Mucosa of gallbladder (tissue), 1 donor: ENCODE results near the gene IFNL1. TPM values are rescaled to one million over a fixed set of nuclear protein-coding genes. Genes with fewer than 3 reads are reported as not detected.
"Not testable (repeated sequence)": the region's sequence is repeated elsewhere in the genome, so short reads cannot be mapped to it uniquely, and the experiment has no call there.

Experiments used
- DNase-seq: peaks from one replicate; pipeline ENCODE4 v3.0.0-alpha.2; 2020; ENCODE audit warnings: low spot score
- total RNA-seq: library from RNA; stranded (reverse); gene quantifications from one replicate; pipeline ENCODE4 v1.2.1, GENCODE V29; 2021
- donor health status: DM: no; HTN: no; CAD: no.

The IFNL1 gene
- total RNA-seq, 1 donor from 2014 or later = not detected

DNA sequence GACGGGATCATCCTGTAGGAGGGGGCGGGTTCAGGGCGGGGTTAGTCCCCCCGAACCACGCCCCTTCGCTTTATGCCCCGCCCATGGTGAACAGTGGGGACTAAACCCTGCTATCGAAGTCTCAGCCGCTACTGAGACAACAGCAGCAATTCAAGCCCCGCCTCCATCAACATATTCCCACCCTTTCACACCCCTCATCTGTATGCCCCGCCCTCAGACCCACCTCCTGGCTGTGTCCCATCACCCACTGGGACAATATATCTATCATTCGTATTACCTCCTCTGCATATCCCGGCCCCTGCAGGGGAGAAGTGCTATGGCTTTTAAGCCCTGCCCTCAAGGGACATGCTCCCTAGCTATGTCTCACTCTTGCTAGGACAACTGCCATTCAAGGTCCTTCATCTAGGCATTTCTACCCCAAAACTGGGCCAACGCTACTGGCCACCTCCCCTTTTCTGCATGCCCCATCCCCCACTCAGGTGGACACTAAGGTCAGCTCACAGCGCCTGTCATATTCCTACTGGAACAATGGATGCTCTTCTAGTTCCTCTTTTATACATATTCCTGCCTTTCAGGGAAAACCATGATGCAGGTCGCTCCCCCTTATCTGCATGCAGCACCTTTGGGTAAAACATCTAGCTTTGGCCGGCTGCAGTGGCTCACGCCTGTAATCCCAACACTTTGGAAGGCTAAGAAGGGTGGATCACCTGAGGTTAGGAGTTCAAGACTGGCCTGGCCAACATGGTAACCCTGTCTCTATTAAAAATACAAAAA, 12.5 kb downstream of the IFNL1 start:
- DNase-seq = no peak

DNA sequence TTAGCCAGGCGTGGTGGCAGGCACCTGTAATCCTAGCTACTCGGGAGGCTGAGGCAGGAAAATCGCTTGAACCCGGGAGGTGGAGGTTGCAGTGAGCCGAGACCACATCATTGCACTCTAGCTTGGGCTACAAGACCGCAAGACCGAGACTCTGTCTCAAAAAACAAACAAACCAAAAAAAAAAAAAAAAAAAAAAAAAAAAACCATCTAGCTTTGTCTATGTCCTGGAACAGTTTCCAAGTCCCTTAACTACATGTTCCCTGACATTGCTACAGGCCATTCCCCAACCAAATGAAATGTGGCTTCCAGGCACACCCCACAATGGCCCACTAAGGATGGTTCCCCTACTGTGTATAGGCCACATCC, 13.1 kb downstream of the IFNL1 start:
- not testable (repeated sequence) for DNase-seq

DNA sequence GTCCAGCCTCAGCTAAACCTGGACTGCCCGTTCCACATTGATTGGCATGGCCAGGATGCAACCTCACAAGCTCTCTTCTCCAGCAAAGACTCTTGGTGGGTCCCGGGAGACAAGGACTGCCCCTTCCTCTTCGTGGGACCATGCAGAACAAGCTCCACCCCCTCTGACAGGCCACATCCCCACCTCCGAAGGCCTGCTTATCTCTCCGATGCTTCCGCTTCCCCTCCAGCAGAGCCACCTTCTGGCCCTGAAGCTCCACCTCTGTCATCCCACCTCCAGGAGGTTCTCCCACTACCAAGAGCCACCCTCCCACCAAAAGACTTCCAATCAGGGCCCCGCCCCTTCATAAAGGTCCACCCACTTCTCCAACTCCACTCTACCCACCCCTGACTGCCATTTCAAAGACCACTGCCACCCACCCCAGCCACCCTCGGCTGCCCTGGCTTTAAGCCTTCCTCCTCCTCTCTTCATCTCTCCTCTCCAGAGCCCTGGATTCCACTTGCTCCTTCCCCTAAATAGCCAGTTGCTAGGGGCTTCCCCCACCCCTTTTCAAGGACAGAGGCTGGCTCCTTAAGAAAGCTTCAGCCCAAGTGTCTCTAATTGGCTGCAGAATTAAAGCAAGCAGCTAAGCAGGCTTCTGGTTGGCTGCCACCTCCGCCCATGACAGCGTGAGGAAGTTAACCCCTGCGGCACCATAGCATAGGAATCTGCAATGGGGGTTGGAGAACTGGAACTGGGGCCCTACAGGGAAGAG, 14.5 kb downstream of the IFNL1 start:
- no peak for DNase-seq

DNA sequence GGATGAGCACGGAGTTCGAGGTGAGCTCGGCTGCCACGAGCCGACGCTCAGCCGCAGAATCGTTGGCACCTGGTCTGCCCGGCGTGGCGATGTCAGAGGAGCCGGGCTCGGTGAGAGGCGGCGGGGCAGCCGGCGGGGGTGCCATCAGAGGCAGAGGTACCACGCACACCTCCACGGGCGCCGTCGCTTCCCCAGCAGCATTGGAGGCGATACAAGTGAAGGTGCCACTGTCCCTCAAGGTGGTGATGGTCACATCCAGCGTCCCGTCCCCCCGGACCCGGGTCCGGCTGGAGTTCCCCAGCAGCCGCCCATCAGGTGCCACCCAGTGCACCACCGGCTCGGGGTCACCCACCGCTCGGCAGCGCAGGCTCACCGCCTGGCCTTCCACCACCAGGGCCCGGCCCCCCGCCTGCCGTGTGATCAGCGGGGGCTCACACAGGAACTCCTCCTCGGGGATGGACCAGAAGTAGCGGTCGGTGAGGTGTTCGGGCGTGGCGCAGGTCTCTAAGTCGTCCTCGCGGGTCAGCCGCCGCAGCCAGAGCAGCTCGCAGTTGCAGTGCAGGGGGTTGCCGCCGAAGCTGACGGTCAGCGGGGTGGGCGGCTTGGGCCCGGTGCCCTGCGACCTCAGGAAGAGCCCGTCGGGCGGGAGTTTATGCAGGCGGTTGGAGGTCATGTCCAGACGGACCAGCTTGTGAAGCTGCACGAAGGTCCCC, 18.0 kb downstream of the IFNL1 start:
- no peak for DNase-seq

DNA sequence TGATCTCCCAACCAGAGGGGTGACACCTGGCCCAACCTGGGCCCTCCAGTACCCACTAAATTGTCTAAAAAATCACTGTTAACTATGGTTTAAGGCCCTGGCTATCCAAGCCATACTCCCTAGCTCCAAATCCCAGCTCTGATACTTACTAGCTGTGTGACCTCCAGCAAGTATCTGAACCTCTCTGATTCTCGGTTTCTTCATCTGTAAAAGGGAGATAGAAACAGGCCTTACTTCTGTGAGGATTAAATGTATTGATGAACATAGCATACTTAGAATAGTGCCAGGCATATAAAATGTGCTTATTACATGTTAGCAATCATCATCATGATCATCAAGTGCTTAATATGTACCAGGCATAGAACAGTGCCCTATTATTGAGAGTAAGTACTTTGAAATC, 19.7 kb downstream of the IFNL1 start:
- no peak for DNase-seq

DNA sequence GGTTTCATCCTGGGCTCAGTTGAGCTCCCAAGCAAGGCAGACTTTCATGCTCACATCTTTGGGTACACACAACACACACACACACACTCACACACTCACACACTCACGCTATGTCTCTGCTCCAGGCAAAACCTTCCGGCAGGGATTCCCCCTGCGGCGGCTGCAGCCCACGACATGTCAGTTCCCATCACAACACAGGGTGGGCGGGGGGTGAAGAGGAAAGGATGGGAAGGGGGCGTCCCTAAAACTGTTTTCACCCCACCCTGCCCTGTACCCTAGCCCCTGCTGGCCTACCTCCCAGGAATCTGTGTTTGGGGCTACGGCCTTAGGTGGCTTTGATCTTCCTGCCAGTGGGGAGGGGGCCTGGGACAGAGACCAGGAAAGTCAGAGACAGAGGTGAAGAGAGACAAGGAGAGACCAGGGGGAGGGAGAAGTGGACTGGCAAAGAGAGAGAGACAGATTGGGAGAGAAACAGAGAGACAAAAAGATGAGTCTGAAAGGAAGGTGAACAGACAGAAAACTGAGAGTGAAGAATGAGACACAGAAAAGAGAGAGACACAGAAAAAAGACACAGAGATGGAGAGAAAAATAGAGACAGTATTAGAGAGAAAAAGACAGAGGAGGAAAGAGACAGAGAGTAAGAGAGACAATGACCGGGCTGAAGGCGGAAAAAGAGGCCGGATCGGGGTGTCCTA, 20.6 kb downstream of the IFNL1 start:
- no peak for DNase-seq

DNA sequence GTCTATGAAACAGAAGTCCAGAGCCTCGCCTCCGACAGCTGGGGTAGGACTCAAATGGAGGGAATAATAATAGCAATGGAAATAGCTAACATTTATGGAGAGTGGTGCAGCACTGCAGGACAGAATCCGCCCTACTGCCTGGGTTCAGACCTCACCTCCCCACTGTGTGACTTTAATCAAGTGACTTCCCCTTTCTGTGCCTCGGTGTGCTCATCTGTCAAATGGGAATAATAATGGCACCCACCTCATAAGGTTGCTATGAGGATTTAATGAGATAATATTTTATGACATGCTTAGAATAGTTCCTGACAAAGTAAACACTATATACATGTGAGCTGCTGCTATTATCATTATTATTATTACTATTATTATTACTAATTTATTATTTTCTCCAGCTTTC, 21.3 kb downstream of the IFNL1 start:
- no peak for DNase-seq

DNA sequence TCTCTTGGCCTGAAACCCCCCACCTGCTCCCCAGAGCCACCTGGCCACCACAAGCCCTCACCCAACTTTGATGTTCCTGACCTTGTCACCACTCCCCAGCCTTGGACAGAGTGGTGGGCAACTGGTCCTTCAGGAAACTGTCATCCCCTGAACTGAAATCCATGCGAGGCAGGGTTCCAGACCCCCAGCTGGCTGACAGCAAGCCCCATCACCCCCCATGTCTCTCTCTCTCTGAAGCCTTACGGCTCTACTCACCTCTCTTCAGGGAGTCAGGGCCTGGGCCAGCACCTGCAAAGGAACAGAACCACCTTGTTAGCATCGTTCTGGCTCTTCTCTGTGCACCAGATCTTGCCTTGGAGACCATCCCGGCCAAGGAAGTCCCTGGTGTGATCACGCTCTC, 21.9 kb downstream of the IFNL1 start:
- no peak for DNase-seq

DNA sequence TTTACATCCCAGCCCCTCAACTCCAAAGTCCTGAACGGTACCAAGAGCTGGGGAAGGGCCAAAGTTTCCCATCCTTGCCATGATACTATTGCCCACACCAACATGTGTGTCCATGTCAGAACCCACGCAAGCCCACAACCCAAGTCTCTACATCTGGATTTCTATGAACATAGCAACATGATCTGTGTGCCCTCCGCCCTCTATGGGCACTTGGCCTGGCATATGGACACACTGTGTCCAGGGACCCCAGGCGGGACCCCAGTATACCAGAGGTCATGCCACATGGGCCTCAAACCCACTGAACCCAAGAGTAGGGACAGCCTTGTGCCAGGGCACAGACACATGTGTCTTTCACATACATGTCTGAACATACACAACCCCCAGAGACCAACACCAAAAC, 22.5 kb downstream of the IFNL1 start:
- no peak for DNase-seq

DNA sequence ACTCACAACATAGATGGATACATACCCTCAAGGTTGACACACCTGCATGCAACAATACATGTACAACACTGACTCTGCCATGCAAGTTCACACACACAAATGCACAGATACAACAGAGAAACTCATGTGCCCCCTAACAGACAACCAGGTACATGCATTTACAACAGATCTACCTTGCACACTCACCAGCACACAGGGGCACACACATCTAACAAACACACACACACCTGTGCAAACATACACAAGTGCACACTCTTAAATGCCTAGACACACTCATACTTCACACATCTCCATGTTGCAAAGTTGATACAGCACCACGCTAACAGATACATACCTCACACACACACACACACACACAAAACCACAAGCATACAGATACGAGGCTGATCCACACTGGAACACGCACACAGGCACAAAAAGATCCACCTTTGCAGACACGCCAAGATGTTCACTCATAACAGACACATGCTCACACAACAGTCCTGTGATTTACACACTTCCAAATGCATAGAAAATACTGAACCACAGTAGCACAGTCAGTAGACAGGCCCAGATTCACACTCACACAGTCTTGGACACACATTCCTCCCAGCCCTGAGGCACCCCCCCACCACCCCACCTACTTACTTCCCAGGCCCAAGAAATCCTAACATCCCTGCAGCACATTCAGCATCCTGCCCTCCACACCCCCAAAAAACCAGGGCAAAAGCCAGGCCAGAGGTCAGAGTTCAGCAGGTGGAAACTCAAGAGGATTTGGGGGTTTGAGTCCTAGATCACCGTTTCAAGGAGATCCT, 23.1 kb downstream of the IFNL1 start:
- DNase-seq = no peak

DNA sequence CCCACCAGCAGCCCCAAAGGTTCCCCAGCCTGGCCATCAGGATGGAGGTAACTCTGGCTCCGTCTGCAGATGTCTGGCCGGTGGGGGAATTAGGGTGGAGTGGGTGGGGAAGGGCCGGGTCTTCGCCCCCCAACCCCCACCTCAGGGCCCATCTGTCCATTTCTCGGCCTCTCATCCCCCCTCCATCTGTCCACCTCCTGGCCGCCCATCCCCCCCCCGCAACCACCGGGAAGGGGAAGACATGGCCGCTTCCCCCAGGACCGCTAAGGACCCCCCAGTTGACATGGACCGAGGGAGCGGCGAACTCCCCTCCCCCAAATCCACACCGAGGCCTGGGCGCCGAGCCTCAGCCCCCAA, 23.7 kb downstream of the IFNL1 start:
- no peak for DNase-seq

DNA sequence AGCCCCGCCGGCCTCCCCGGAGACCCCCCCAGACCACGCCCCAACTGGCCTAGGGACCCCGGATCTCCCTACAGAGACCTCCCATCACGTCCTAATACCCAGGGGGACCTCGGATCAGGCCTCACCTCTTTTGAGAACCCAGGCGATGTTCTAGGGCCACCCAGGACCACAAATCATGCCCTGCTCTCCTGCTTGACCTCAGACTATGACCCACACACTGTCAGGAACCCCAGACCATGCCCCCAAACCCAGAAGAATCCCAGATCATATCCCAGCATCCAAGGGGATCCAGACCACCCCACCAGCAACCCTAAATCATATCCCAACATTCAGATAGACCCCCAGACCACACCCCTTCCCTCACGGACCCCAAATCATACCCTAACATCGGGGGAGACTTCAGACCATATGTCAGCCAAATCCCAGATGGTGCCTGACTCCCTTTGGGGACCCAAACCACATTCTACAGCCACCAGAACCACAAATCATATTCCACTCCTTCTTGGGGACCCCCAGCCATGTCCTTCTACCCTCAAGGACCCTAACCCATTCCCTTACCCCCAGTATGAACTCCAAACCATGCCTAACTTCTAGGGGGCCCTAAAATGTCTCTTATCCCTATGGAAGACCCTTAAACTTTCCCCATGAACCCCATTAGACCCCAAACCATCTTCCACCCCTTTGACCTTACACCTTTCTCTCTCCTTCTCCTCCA, 25.1 kb downstream of the IFNL1 start:
- DNase-seq = no peak

DNA sequence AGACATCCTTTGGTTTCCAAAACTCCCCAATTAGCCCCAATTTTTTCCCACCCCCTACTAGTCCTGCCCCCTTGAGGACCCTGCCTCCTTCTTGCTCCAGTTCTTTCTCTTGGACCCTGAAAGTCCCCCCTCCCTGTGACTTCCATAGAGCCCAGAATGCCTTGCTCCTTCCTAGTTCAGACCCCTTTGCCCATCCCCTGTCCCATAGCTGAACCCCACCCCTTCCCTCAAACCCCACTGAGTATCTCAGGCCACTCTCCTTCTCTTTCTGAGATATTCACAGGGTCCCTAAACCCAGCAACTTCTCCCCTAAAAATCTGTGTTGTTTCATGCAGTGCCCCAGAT, 25.6 kb downstream of the IFNL1 start:
- DNase-seq = no peak

DNA sequence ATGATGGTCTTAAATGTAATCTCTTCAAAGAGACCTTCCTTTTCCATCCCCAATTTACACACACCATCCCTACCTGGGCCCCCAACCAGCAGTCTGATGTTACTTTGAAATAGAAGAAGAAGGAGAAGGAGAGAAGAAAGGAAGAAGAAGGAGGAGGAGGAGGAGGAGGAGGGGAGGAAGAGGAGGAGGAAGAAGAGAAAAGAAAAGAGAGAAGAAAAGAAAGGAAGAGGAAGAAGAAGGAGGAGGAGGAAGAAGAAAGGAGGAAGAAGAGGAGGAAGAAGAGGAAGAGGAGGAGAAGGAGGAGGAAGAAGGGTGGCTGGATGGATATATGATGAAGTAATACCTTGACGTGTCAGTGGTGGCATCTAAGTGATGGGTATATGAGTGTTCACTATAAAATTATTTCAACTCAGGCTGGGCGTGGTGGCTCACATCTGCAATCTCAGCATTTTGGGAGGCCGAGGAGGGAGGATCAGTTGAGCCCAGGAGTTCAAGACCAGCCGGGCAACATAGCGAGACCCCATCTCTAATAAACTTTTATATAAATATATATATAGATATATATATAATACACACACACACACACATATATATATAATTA, 28.1 kb downstream of the IFNL1 start:
- DNase-seq = no peak

DNA sequence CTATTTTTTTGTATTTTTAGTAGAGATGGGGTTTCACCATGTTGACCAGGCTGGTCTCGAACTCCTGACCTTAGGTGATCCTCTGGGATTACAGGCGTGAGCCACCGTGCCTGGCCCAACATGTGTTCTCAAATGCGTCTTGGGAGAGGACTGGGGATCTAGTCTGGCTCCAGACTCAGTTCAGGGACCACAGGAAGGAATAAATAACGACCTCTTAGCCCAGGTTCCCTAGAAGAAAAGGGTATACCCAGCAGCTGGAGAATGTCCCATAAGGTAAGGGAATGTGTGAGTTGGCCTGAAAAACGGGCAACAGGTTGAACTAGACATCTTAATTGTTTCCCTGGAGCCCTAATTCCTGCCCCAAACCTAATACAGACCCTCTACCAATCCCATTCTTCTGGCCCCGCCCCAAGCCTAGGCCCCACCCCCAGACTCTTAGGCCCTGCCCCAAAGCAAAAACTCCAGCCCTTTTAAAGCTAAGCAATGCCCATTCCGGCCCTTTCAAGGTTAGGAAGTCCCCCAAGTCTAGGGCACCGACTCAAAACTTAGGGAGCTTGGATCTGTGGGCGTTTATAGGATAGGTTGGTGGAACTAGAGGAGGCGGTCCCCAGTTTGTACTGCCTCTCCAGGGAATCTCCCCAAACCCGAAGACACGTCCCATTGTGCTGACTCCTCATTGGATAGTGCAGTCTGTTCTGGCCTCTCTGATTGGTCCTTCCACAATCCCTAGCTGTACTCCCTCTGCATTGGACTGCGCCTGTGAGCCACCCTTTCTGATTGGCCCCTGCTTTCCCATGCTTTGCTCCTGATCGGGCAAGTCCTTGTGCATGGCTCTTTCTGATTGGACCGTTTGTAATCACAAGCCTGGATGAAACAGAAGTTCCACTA, 29.8 kb downstream of the IFNL1 start:
- no peak for DNase-seq

DNA sequence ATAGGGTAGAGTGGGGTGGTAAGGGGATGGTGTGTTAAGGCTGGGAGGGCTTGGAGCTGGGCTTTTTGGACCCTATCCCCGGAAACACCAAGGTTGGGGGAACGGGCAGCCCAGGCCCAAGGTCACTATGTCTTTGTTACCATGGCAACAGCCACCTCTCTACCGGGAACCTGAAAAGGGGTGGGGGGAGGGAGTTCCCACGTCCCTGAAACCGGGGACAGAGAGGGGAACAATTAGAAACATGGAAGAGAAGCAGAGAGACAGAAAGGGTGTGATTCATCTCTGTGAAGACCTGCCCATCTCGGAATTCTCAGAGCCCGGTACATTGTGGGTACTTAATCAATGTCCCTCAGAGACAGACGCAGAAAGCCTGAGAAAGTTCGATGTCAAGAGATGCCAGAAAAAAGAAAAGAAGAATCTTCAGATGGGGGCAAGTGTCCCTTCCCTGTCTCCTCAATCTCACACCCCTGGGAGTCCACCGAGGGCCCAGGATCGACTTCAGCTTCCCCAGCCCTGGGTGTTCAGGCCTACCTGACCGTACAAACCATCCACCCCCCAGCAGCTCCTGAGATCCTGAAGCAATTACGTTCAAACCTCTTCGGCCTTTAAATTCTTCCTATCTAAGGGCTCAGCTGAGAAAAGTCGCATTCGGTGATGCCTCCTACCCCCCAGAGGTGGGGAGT, 31.3 kb downstream of the IFNL1 start:
- no peak for DNase-seq

DNA sequence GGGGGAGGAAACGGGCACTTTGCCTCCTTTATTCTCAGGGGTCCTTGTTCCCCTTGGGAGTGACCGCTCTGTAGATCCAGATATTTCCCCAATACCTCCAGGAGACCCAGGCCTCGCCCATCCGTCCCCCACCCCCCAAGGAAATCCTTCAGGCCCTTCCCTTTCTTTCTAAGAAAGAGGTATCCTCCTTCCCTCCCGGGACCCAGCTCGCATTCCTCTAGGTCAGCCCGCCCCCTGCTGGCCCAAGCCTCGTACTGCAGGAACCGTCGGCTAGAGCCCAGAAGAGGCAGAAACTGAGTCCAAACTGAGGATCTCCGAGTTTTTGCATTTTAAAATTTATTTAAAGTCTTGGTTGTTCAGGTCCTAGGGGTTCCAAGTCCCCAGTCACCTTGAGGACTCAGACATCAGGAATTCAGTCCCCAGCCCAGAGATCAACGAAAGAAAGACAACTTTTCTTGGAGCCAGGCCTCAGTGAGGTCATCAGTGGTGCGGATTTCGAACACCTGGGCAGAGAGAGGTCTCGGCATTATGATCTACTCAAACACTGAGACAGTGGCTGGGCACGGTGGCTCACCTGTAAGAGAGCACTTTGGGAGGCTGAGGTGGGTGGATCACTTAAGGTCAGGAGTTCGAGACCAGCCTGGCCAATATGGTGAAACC, 32.0 kb downstream of the IFNL1 start:
- DNase-seq = peak; percentile 88

DNA sequence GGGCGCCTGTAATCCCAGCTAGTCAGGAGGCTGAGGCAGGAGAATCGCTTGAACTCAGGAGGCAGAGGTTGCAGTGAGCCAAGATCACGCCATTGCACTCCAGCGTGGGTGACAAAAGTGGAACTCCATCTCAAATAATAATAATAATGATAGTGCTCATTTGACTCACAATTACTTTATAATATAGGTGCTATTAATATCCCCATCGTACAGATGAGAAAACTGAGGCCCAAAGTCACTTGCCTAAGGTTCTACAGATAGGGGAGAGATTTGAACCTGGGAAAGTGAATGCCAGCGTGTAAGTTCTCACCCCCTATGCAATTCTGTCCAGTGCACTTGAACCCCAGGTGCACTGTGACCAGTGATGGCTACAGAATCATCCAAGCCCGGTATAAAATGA, 33.7 kb downstream of the IFNL1 start:
- no peak for DNase-seq
